HepG2 (cell line): ENCODE data around the gene ARPP21. TPM values are rescaled to one million over a fixed set of nuclear protein-coding genes. Genes with fewer than 3 reads are reported as not detected.

ENCODE experiments used
- ATAC-seq: fragments of 200-7000 bp; cut with Tn5 transposase; 3 replicates; pipeline ENCODE4 v1.9.1; 2020; ENCODE audit warnings: mild to moderate bottlenecking, moderate library complexity
- BruUV-seq: library from RNA; stranded (reverse); fragments of 400-500 nt; replicated peaks from 2 replicates; lab custom pipeline; 2021; lab: Mats Ljungman, UMichigan
- CTCF ChIA-PET: fragments of 300-600 bp; formaldehyde crosslinking; extraction: SDS; loops from one replicate; lab custom pipeline; 2021; ENCODE audit warnings: low total read pairs, inconsistent platforms, low intra/inter-chr PET ratio; lab: Yijun Ruan, JAX
- POLR2A ChIA-PET: fragments of 350-600 bp; sonication (Branson Sonifier 250); formaldehyde crosslinking; loops from one replicate; lab custom pipeline; 2020; ENCODE audit warnings: antibody characterized with exemption, inconsistent platforms; lab: Yijun Ruan, JAX
- DNase-seq: peaks from one replicate; pipeline ENCODE4 v3.0.0-alpha.2; 2015; ENCODE audit warnings: low spot score
- FAIRE-seq: peaks from 3 replicates; lab custom pipeline; 2011; peaks lifted over from hg19 to GRCh38; lab: Jason Lieb, UNC
- H2AFZ ChIP-seq: one replicate; pipeline ENCODE4 v1.6.1; 2011; ENCODE audit warnings: low read length, inconsistent platforms
- H3K27ac ChIP-seq: fragments of 300-600 bp; 3 replicates; pipeline ENCODE4 v1.8.0; 2011; ENCODE audit warnings: mixed run types, mild to moderate bottlenecking, mixed read lengths, low read length, inconsistent platforms; ENCODE audit not compliant: insufficient read depth; ENCODE audit errors: extremely low read length
- H3K27me3 ChIP-seq, 2 experiments: fragments of 200-600 bp in 1 of 2; 2 replicates in 1 of 2; 3 replicates in 1 of 2; pipeline versions ENCODE4 v1.6.0 to v1.8.0; 2011; ENCODE audit warnings: low read length in 2 of 2, mild to moderate bottlenecking in 2 of 2, moderate library complexity in 2 of 2, inconsistent platforms in 1 of 2; ENCODE audit not compliant: insufficient read depth in 2 of 2, control insufficient read depth in 1 of 2
- H3K36me3 ChIP-seq, 2 experiments: fragments of 200-600 bp in 1 of 2; replicated peaks in 1 of 2; 2 replicates in 1 of 2; 3 replicates in 1 of 2; pipeline versions ENCODE4 v1.5.1 to v1.8.0; 2011; ENCODE audit warnings: low read length in 2 of 2, inconsistent platforms in 1 of 2; ENCODE audit not compliant: insufficient read depth in 2 of 2, control insufficient read depth in 1 of 2
- H3K4me1 ChIP-seq: 2 replicates; pipeline ENCODE4 v1.5.1; 2012; ENCODE audit warnings: low read length, inconsistent platforms; ENCODE audit not compliant: insufficient read depth
- H3K4me2 ChIP-seq: 2 replicates; pipeline ENCODE4 v1.6.0; 2011; ENCODE audit warnings: low read depth, low read length, inconsistent platforms
- H3K4me3 ChIP-seq, 3 experiments: fragments of 200-600 bp in 1 of 3; sonication (generic), shearing (Covaris generic) in 1 of 3; replicated peaks in 1 of 3; 2 replicates each; pipeline ENCODE4 v1.5.1; 2011 to 2016; ENCODE audit warnings: low read length in 3 of 3, inconsistent platforms in 2 of 3, low read depth in 2 of 3, mild to moderate bottlenecking in 2 of 3, control low read depth in 1 of 3, mixed read lengths in 1 of 3; ENCODE audit not compliant: insufficient read depth in 1 of 3
- H3K79me2 ChIP-seq: one replicate; pipeline ENCODE4 v1.6.1; 2011; ENCODE audit warnings: low read length, inconsistent platforms; ENCODE audit not compliant: insufficient read depth
- H3K9ac ChIP-seq: 2 replicates; pipeline ENCODE4 v1.6.0; 2011; ENCODE audit warnings: mild to moderate bottlenecking, low read depth, low read length, inconsistent platforms; ENCODE audit not compliant: insufficient read depth
- H3K9me3 ChIP-seq: 2 replicates; pipeline ENCODE4 v1.5.1; 2012; ENCODE audit warnings: mild to moderate bottlenecking, low read length
- H4K20me1 ChIP-seq: 2 replicates; pipeline ENCODE4 v1.6.0; 2011; ENCODE audit warnings: inconsistent platforms, mild to moderate bottlenecking, low read length, moderate library complexity; ENCODE audit not compliant: insufficient read depth
- ARID2 ChIP-seq: sonication (generic); formaldehyde crosslinking; IDR thresholded peaks from 2 replicates; pipeline ENCODE4 v1.8.1; 2022; ENCODE audit warnings: mild to moderate bottlenecking, missing genetic modification reagents, borderline replicate concordance
- NCOR1 ChIP-seq: fragments of 200-600 bp; sonication (generic); IDR thresholded peaks from 2 replicates; pipeline ENCODE4 v1.7.0; 2017; ENCODE audit warnings: antibody characterized with exemption, low read length, borderline replicate concordance
- NFRKB ChIP-seq: fragments of 450-650 bp; IDR thresholded peaks from 2 replicates; pipeline ENCODE4 v1.6.1; 2017
- ZFP37 ChIP-seq: sonication (generic); formaldehyde crosslinking; IDR thresholded peaks from 2 replicates; pipeline ENCODE4 v1.4.0; 2020; ENCODE audit warnings: missing genetic modification reagents, borderline replicate concordance
- ZMAT3 ChIP-seq: sonication (generic); formaldehyde crosslinking; conservative IDR thresholded peaks from 2 replicates; pipeline ENCODE4 v1.7.0; 2021; ENCODE audit warnings: missing genetic modification reagents
- ZNF3 ChIP-seq: IDR thresholded peaks from 2 replicates; pipeline ENCODE4 v1.7.0; 2017; ENCODE audit warnings: inconsistent platforms
- ZNF501 ChIP-seq: sonication (generic); formaldehyde crosslinking; IDR thresholded peaks from 2 replicates; pipeline ENCODE4 v1.5.1; 2020; ENCODE audit warnings: mild to moderate bottlenecking, moderate library complexity, missing genetic modification reagents
- WGBS: methylation state at CpG from one replicate; pipeline ENCODE4 v1.1.6; 2017; ENCODE audit warnings: low lambda C conversion rate; 5-methylcytosine and 5-hydroxymethylcytosine counted together
- in situ Hi-C: cut with HindIII; loops from 2 replicates; pipeline ENCODE4 v1.10.0; 2017; ENCODE audit warnings: low pct_unique_long_range_greater_than_20kb; ENCODE audit not compliant: extremely low pct_ligation_motif_present
- intact Hi-C: fragments of 100-400 bp; cut with micrococcal nuclease; formaldehyde crosslinking; loops from one replicate; pipeline ENCODE4 v1.10.0; 2022; ENCODE audit not compliant: unreplicated experiment
- polyA plus RNA-seq, 8 experiments: library from polyadenylated mRNA; depleted of rRNA in 3 of 8; stranded (reverse) in 7 of 8; unstranded in 1 of 8; fragments of >200 nt; fragmentation: Illumina TruSeq in 4 of 8; extraction: Trizol in 4 of 8; gene quantifications; 2 replicates each; pipeline versions ENCODE4 v1.2.1 to v1.2.3, GENCODE V29; 2011 to 2016; ENCODE audit warnings: low read depth in 4 of 8, missing spikeins in 1 of 8, mixed read lengths in 1 of 8; ENCODE audit not compliant: insufficient read depth in 1 of 8
- total RNA-seq, 5 experiments: library from RNA; depleted of rRNA; stranded (reverse); fragments of >200 nt; fragmentation: Illumina TruSeq; extraction: Trizol; gene quantifications; 2 replicates each; pipeline ENCODE4 v1.2.3, GENCODE V29; 2016; ENCODE audit warnings: low read depth in 1 of 5
- TF ChIP-seq, protein P1 (sequence below): sonication (generic); formaldehyde crosslinking; IDR thresholded peaks from 2 replicates; pipeline ENCODE4 v1.5.0; 2020; ENCODE audit warnings: missing genetic modification reagents
- TF ChIP-seq, protein P2 (sequence below): sonication (generic); formaldehyde crosslinking; IDR thresholded peaks from 2 replicates; pipeline ENCODE4 v1.8.1; 2023; ENCODE audit warnings: mild to moderate bottlenecking, moderate library complexity, missing genetic modification reagents
- TF ChIP-seq, protein P3 (sequence below): IDR thresholded peaks from 2 replicates; pipeline ENCODE4 v1.6.1; 2016; ENCODE audit warnings: missing biosample characterization, missing genetic modification reagents, low read depth
- TF ChIP-seq, protein P4 (sequence below): sonication (generic); formaldehyde crosslinking; conservative IDR thresholded peaks from 2 replicates; pipeline ENCODE4 v1.8.1; 2023; ENCODE audit warnings: missing genetic modification reagents
- TF ChIP-seq, protein P5 (sequence below): sonication (generic); formaldehyde crosslinking; IDR thresholded peaks from 2 replicates; pipeline ENCODE4 v1.4.0; 2020; ENCODE audit warnings: missing genetic modification reagents, borderline replicate concordance
- TF ChIP-seq, protein P6 (sequence below): sonication (generic); formaldehyde crosslinking; IDR thresholded peaks from 2 replicates; pipeline ENCODE4 v1.5.1; 2020; ENCODE audit warnings: mild to moderate bottlenecking, moderate library complexity, missing genetic modification reagents
- TF ChIP-seq, protein P7 (sequence below): sonication (generic); formaldehyde crosslinking; IDR thresholded peaks from 2 replicates; pipeline ENCODE4 v1.5.1; 2020; ENCODE audit warnings: missing genetic modification reagents, mild to moderate bottlenecking, borderline replicate concordance

ARPP21 gene
- total and polyA plus RNA-seq, 2 of the 13 experiments (the other 11 are each of a cell fraction or from before 2014, with no cell fraction given) = not detected

DNA sequence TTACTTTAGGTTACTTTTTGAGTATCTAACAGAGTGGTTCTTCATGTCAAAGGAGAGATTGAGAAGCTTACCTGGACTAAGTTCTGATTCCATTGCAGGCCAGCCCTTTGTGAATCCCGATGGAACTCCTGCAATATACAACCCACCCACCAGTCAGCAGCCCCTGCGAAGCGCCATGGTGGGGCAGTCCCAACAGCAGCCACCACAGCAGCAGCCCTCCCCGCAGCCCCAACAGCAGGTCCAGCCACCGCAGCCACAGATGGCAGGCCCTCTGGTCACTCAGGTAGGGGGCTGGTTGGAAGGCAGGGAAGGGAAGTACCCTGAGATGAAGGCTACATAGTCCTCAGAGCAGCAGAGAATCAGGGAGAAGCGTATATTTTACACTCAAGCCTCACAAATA, 97.8 kb downstream of the ARPP21 start:
- FAIRE-seq = no peak
- no peaks in the 10 kb centered on the region for H3K27me3 ChIP-seq
- no peaks in the 10 kb centered on the region for H3K79me2 ChIP-seq
- no peaks in the 10 kb centered on the region for H3K9me3 ChIP-seq
- no peak overlapping the region for H3K4me3 ChIP-seq
- CTCF ChIA-PET = no interaction called here
- 15% methylated on average over 4 of the region's 6 CpGs for WGBS
- DNase-seq = no peak
- POLR2A ChIA-PET = no interaction called here
- in situ Hi-C loops (no loop called here), intact Hi-C loops (no loop called here)
- BruUV-seq = no TSS peak
- H3K4me1 ChIP-seq = no peaks in the 10 kb centered on the region
- H3K9ac ChIP-seq = no peak overlapping the region
- no peaks in the 10 kb centered on the region for H4K20me1 ChIP-seq
- H2AFZ ChIP-seq = no peak overlapping the region
- ATAC-seq = no peak
- H3K27ac ChIP-seq = no peak overlapping the region
- H3K36me3 ChIP-seq = no peaks in the 10 kb centered on the region
- no peak overlapping the region for H3K4me2 ChIP-seq
- TF ChIP-seq, protein P1, sequence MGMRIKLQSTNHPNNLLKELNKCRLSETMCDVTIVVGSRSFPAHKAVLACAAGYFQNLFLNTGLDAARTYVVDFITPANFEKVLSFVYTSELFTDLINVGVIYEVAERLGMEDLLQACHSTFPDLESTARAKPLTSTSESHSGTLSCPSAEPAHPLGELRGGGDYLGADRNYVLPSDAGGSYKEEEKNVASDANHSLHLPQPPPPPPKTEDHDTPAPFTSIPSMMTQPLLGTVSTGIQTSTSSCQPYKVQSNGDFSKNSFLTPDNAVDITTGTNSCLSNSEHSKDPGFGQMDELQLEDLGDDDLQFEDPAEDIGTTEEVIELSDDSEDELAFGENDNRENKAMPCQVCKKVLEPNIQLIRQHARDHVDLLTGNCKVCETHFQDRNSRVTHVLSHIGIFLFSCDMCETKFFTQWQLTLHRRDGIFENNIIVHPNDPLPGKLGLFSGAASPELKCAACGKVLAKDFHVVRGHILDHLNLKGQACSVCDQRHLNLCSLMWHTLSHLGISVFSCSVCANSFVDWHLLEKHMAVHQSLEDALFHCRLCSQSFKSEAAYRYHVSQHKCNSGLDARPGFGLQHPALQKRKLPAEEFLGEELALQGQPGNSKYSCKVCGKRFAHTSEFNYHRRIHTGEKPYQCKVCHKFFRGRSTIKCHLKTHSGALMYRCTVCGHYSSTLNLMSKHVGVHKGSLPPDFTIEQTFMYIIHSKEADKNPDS = no peak
- TF ChIP-seq ZFP37 (CRISPR knock-in tag) (no peak), ARID2 (CRISPR knock-in tag) (no peak), ZNF3 (CRISPR knock-in tag) (no peak), ZMAT3 (CRISPR knock-in tag) (no peak), ZNF501 (CRISPR knock-in tag) (no peak), NFRKB (no peak), NCOR1 (no peak)
- TF ChIP-seq, protein P2, sequence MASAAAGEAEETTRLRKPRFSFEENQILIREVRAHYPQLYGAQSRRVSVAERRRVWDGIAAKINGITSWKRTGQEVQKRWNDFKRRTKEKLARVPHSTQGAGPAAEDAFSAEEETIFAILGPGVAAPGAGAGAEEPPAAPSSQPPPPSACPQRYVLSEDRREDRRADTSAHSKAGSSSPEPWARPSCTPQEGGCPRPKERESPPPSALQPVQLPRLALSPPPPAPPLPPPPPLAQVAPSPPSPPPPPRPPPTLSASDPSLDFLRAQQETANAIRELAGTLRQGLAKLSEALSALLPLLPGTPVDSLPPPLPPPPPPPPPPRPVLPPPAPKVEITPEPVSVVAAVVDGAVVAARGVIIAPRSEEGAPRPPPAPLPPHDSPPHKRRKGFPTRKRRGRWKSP (CRISPR knock-in tag) = no peak
- TF ChIP-seq, protein P3, sequence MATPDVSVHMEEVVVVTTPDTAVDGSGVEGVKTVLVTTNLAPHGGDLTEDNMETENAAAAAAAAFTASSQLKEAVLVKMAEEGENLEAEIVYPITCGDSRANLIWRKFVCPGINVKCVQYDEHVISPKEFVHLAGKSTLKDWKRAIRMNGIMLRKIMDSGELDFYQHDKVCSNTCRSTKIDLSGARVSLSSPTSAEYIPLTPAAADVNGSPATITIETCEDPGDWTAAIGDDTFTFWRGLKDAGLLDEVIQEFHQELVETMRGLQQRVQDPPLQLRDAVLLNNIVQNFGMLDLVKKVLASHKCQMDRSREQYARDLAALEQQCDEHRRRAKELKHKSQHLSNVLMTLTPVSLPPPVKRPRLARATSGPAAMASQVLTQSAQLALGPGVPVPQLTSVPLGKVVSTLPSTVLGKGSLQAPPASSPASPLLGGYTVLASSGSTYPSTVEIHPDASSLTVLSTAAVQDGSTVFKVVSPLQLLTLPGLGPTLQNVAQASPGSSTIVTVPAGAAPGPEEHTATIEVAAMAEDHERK (CRISPR knock-in tag) = no peak
- TF ChIP-seq, protein P4, sequence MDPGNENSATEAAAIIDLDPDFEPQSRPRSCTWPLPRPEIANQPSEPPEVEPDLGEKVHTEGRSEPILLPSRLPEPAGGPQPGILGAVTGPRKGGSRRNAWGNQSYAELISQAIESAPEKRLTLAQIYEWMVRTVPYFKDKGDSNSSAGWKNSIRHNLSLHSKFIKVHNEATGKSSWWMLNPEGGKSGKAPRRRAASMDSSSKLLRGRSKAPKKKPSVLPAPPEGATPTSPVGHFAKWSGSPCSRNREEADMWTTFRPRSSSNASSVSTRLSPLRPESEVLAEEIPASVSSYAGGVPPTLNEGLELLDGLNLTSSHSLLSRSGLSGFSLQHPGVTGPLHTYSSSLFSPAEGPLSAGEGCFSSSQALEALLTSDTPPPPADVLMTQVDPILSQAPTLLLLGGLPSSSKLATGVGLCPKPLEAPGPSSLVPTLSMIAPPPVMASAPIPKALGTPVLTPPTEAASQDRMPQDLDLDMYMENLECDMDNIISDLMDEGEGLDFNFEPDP = no peak
- TF ChIP-seq, protein P5, sequence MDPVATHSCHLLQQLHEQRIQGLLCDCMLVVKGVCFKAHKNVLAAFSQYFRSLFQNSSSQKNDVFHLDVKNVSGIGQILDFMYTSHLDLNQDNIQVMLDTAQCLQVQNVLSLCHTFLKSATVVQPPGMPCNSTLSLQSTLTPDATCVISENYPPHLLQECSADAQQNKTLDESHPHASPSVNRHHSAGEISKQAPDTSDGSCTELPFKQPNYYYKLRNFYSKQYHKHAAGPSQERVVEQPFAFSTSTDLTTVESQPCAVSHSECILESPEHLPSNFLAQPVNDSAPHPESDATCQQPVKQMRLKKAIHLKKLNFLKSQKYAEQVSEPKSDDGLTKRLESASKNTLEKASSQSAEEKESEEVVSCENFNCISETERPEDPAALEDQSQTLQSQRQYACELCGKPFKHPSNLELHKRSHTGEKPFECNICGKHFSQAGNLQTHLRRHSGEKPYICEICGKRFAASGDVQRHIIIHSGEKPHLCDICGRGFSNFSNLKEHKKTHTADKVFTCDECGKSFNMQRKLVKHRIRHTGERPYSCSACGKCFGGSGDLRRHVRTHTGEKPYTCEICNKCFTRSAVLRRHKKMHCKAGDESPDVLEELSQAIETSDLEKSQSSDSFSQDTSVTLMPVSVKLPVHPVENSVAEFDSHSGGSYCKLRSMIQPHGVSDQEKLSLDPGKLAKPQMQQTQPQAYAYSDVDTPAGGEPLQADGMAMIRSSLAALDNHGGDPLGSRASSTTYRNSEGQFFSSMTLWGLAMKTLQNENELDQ (CRISPR knock-in tag) = no peak
- TF ChIP-seq, protein P6, sequence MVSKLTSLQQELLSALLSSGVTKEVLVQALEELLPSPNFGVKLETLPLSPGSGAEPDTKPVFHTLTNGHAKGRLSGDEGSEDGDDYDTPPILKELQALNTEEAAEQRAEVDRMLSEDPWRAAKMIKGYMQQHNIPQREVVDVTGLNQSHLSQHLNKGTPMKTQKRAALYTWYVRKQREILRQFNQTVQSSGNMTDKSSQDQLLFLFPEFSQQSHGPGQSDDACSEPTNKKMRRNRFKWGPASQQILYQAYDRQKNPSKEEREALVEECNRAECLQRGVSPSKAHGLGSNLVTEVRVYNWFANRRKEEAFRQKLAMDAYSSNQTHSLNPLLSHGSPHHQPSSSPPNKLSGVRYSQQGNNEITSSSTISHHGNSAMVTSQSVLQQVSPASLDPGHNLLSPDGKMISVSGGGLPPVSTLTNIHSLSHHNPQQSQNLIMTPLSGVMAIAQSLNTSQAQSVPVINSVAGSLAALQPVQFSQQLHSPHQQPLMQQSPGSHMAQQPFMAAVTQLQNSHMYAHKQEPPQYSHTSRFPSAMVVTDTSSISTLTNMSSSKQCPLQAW (CRISPR knock-in tag) = no peak
- TF ChIP-seq, protein P7, sequence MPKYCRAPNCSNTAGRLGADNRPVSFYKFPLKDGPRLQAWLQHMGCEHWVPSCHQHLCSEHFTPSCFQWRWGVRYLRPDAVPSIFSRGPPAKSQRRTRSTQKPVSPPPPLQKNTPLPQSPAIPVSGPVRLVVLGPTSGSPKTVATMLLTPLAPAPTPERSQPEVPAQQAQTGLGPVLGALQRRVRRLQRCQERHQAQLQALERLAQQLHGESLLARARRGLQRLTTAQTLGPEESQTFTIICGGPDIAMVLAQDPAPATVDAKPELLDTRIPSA (CRISPR knock-in tag) = no peak
